Measurements from ENCODE around the gene ETV5.
"Not testable (repeated sequence)": the region's sequence is repeated elsewhere in the genome, so short reads cannot be mapped to it uniquely, and the experiment has no call there.

Gene ETV5

GRCh38 chr3:186042036-186042435 is 66.9 kb downstream of the ETV5 start:
- ChIA-PET CTCF (no interaction called here), POLR2A (no interaction called here)
- TF ChIP-seq CTCF (IDR thresholded peaks at IDR 0.05; ENCODE audit: control extremely low read depth, extremely low read depth, low read depth, missing control alignments) = no peak
- no peak for DNase-seq (ENCODE audit: extremely low spot score)

- ChIA-PET CTCF (interaction anchor here (0.6 to 1.7 kb wide), 8 partner anchors 9 to 579 kb away, joined by 3 to 4 read pairs (median 3); no protein-coding TSS in a partner anchor), POLR2A (no interaction called here)
- no peak for DNase-seq (ENCODE audit: extremely low spot score)
- no peak for TF ChIP-seq CTCF (IDR thresholded peaks at IDR 0.05; ENCODE audit: control extremely low read depth, extremely low read depth, low read depth, missing control alignments)
Observed at GRCh38 chr3:186038360-186038759, 70.5 kb downstream of the ETV5 start.

- TF ChIP-seq CTCF (IDR thresholded peaks at IDR 0.05; ENCODE audit: control extremely low read depth, extremely low read depth, low read depth, missing control alignments) = no peak
- ChIA-PET CTCF (no interaction called here), POLR2A (no interaction called here)
- DNase-seq (ENCODE audit: extremely low spot score) = no peak
Observed at GRCh38 chr3:186035277-186035676, 73.6 kb downstream of the ETV5 start.

- ChIA-PET CTCF (interaction anchor here (0.8 to 1.5 kb wide), 3 partner anchors 19 to 89 kb away, joined by 3 to 4 read pairs (median 4); no protein-coding TSS in a partner anchor), POLR2A (no interaction called here)
- DNase-seq (ENCODE audit: extremely low spot score) = no peak
- TF ChIP-seq CTCF (IDR thresholded peaks at IDR 0.05; ENCODE audit: control extremely low read depth, extremely low read depth, low read depth, missing control alignments) = no peak
Observed at GRCh38 chr3:186032321-186032720, 76.6 kb downstream of the ETV5 start.

- CTCF ChIA-PET = interaction anchor here (0.7 to 1.4 kb wide), 2 partner anchors 12 to 48 kb away, joined by 3 read pairs; no protein-coding TSS in a partner anchor
- DNase-seq (ENCODE audit: extremely low spot score); POLR2A ChIA-PET: not testable (repeated sequence)
Observed at GRCh38 chr3:186025993-186026392, 82.9 kb downstream of the ETV5 start.

GRCh38 chr3:186025161-186025560 is 83.7 kb downstream of the ETV5 start:
- TF ChIP-seq CTCF (IDR thresholded peaks at IDR 0.05; ENCODE audit: control extremely low read depth, extremely low read depth, low read depth, missing control alignments) = no peak
- POLR2A ChIA-PET = no interaction called here
- no peak for DNase-seq (ENCODE audit: extremely low spot score)

GRCh38 chr3:186024210-186024609 is 84.7 kb downstream of the ETV5 start:
- DNase-seq (ENCODE audit: extremely low spot score) = no peak
- TF ChIP-seq CTCF (IDR thresholded peaks at IDR 0.05; ENCODE audit: control extremely low read depth, extremely low read depth, low read depth, missing control alignments) = no peak
- POLR2A ChIA-PET = no interaction called here
- CTCF ChIA-PET = interaction anchor here (1.3 kb wide), 1 partner anchor 21 kb away, joined by 6 read pairs; no protein-coding TSS in a partner anchor

More at GRCh38 chr3:186025161-186025560, 83.7 kb downstream of the ETV5 start:
- CTCF ChIA-PET = interaction anchor here (0.7 to 1.4 kb wide), 4 partner anchors 13 to 83 kb away, joined by 3 to 6 read pairs (median 3); no protein-coding TSS in a partner anchor

Data from GM10248 (cell line).